ENCODE results near the gene NOL8. TPM values are rescaled to one million over a fixed set of nuclear protein-coding genes. Genes with fewer than 3 reads are reported as not detected.

Gene NOL8
- 18.2 and 22.4 TPM in 2 replicates for total RNA-seq

GRCh38 chr9:92325269-92325990 is at the start of gene NOL8, which contains the start of gene CENPP:
Gene NOL8, minus strand, starts transcription at chr9:92325350. Its CDS starts 1,189 bp downstream, at chr9:92324161.
Gene CENPP, plus strand, starts transcription at chr9:92325953.

GRCh38 chr9:92293452-92294296 is 31.5 kb downstream of the NOL8 start, which contains the start of gene IARS1:
Gene IARS1, minus strand, starts transcription at chr9:92293697. Its CDS starts 4,278 bp downstream, at chr9:92289419.

Other genes with a start within 250 kb of the NOL8 start
- gene SPTLC1, start 209.9 kb downstream of the NOL8 start, total RNA-seq = 76.1 and 88.3 TPM in 2 replicates
- 195 and 332 TPM in 2 replicates for gene IARS1, start 31.7 kb downstream of the NOL8 start, total RNA-seq
- gene CENPP, start 603 bp upstream of the NOL8 start, total RNA-seq = 0.94 and 1.9 TPM in 2 replicates
- 43.5 and 59.9 TPM in 2 replicates for gene OGN, start 79.2 kb upstream of the NOL8 start, total RNA-seq
- gene OMD, start 99.1 kb upstream of the NOL8 start, total RNA-seq = 0.95 and 1.1 TPM in 2 replicates
- gene ASPN, start 157.2 kb upstream of the NOL8 start, total RNA-seq = 3.5 and 11.2 TPM in 2 replicates
- 3.6 and 7.2 TPM in 2 replicates for gene ECM2, start 210.6 kb upstream of the NOL8 start, total RNA-seq